H1 (cell line): ENCODE measurements around the gene MUC2. TPM values are rescaled to one million over a fixed set of nuclear protein-coding genes. Genes with fewer than 3 reads are reported as not detected.

Experiments
- ASH2L ChIP-seq: fragments of 200-600, 300-600 bp; sonication (generic); IDR thresholded peaks from one replicate; pipeline ENCODE4 v1.7.1; 2017; ENCODE audit warnings: low read length
- HDAC2 ChIP-seq, 2 experiments: fragments of 300-600 bp in 1 of 2; sonication (generic) in 1 of 2; IDR thresholded peaks; 2 replicates each; pipeline ENCODE4 v1.6.1; 2011 to 2012; ENCODE audit warnings: low read depth in 2 of 2, low read length in 2 of 2, mild to moderate bottlenecking in 2 of 2, moderate library complexity in 2 of 2, borderline replicate concordance in 1 of 2, inconsistent platforms in 1 of 2
- KDM5A ChIP-seq: fragments of 200-600 bp; IDR thresholded peaks from 2 replicates; pipeline ENCODE4 v1.7.1; 2012; ENCODE audit warnings: mild to moderate bottlenecking, low read length, inconsistent platforms, mixed read lengths
- NANOG ChIP-seq: IDR thresholded peaks from 2 replicates; pipeline ENCODE4 v1.6.1; 2011; ENCODE audit warnings: low read length, low read depth, mild to moderate bottlenecking, inconsistent platforms; ENCODE audit not compliant: insufficient read depth, poor library complexity, severe bottlenecking
- RAD21 ChIP-seq, 2 experiments: IDR thresholded peaks in 1 of 2; conservative IDR thresholded peaks in 1 of 2; 2 replicates each; pipeline ENCODE4 v1.6.1; 2011; ENCODE audit warnings: low read depth in 2 of 2, low read length in 2 of 2, improper control_type of control experiment in 1 of 2, inconsistent platforms in 1 of 2, mild to moderate bottlenecking in 1 of 2, moderate library complexity in 1 of 2
- SIN3A ChIP-seq, 2 experiments: IDR thresholded peaks in 1 of 2; conservative IDR thresholded peaks in 1 of 2; 2 replicates each; pipeline ENCODE4 v1.6.1; 2011 to 2012; ENCODE audit warnings: low read length in 2 of 2, improper control_type of control experiment in 1 of 2, low read depth in 1 of 2, mild to moderate bottlenecking in 1 of 2
- TAF1 ChIP-seq: IDR thresholded peaks from 2 replicates; pipeline ENCODE4 v1.6.1; 2011; ENCODE audit warnings: mild to moderate bottlenecking, low read depth, low read length
- polyA plus RNA-seq, 7 experiments: library from polyadenylated mRNA; depleted of rRNA in 3 of 7; stranded (reverse) in 5 of 7; unstranded in 2 of 7; fragments of >200 nt in 5 of 7; fragments of 200-250 nt in 2 of 7; gene quantifications; 1 replicate in 5 of 7; 2 replicates in 1 of 7; 4 replicates in 1 of 7; pipeline versions ENCODE4 v1.2.1 to v1.2.3, GENCODE V29; 2011 to 2013; ENCODE audit warnings: missing spikeins in 2 of 7, mixed read lengths in 2 of 7
- total RNA-seq: library from RNA; stranded (reverse); fragmentation: NEBNext Ultra II Directional; extraction: Animal tissue kit (Norgen Biotek cat#: 25700); gene quantifications from 2 replicates; pipeline ENCODE4 v1.2.1, GENCODE V29; 2021

The MUC2 gene
- total and polyA plus RNA-seq, 2 of the 8 experiments (the other 6 are each of a cell fraction or from before 2014, with no cell fraction given) = not detected

GRCh38 chr11:1072821-1073231 lies 1.8 kb upstream of the MUC2 start (continued):
- TF ChIP-seq NANOG (no peak), KDM5A (no peak), ASH2L (no peak), HDAC2 (IDR thresholded peaks at IDR 0.05; ENCODE audit: borderline replicate concordance in 1 of 2, low read depth in 2 of 2, low read length in 2 of 2) (no peak), RAD21 (IDR thresholded peaks at IDR 0.05 in 1 of 2, conservative IDR thresholded peaks at IDR 0.05 in 1 of 2; ENCODE audit: low read depth in 2 of 2, low read length in 2 of 2) (no peak), SIN3A (conservative IDR thresholded peaks at IDR 0.05 in 1 of 2, IDR thresholded peaks at IDR 0.05 in 1 of 2; ENCODE audit: low read depth in 1 of 2, low read length in 2 of 2) (no peak), TAF1 (no peak)
- TF ChIP-seq, all 59 proteins: peak for 0
